ENCODE data around the gene TMEM245. TPM values are rescaled to one million over a fixed set of nuclear protein-coding genes. Genes with fewer than 3 reads are reported as not detected.

Gene TMEM245
- total and polyA plus RNA-seq, 9 donors = 28.1 to 102 (median 77.4) TPM

DNA sequence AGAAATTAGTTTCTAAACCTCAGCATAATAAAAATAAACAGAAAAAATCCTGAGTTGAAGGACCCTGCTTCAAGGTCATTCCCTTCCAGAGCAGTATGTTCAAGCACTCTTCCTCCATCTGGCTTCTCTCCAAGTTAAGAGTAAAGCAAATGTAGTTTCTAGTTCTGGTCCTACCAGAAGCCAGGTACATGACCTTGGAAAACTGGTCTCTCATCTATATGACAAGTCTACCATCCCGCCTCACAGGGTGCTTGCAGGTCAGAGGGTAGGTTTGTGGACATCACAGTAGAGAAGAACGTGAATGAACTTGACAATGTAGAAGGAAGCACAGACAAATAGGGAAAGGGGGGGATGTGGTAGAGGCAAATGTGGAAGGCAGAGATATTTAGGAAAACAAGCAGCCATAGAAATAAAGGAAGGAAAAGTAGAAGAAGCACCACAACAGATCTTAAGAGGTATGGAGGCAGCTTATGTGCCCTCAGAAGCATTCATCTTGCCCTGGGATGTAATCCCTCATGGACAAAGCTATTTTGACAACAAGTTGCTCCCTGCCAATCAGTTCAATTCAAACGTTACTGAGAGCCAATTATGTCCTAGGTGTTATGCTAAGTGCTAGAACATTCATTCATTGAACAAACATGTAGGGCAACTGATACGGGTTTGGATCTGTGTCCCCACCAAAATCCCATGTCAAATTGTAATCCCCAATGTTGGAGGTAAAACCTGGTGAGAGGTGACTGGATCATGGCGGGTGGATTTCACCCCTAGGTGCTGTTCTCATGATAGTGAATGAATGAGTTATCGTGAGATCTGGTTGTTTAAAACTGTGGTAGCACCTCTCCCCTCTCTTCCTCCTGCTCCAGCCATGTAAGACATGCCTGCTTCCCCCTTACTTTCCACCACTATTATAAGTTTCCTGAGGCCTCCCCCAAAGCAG, 82.7 kb downstream of the TMEM245 start:
- no peaks in the 10 kb centered on the region for H3K9me3 ChIP-seq
- H3K36me3 ChIP-seq = no peaks in the 10 kb centered on the region
- DNase-seq = no peak
- TF ChIP-seq, protein P1, sequence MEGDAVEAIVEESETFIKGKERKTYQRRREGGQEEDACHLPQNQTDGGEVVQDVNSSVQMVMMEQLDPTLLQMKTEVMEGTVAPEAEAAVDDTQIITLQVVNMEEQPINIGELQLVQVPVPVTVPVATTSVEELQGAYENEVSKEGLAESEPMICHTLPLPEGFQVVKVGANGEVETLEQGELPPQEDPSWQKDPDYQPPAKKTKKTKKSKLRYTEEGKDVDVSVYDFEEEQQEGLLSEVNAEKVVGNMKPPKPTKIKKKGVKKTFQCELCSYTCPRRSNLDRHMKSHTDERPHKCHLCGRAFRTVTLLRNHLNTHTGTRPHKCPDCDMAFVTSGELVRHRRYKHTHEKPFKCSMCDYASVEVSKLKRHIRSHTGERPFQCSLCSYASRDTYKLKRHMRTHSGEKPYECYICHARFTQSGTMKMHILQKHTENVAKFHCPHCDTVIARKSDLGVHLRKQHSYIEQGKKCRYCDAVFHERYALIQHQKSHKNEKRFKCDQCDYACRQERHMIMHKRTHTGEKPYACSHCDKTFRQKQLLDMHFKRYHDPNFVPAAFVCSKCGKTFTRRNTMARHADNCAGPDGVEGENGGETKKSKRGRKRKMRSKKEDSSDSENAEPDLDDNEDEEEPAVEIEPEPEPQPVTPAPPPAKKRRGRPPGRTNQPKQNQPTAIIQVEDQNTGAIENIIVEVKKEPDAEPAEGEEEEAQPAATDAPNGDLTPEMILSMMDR (IDR thresholded peaks at IDR 0.05) = no peak
- TF ChIP-seq EP300 (IDR thresholded peaks at IDR 0.05) = no peak
- TF ChIP-seq POLR2A (IDR thresholded peaks at IDR 0.05) = no peak
- H3K4me1 ChIP-seq (ENCODE audit: insufficient read depth) = peaks cover 12% of the 10 kb centered on the region
- H3K27me3 ChIP-seq = no peaks in the 10 kb centered on the region
- WGBS, 3 donors = 54 to 71% (median 58%) methylated on average over 6 of the region's 6 CpGs
- peak overlapping the region; percentile 9 to 65 for H3K27ac ChIP-seq
- intact Hi-C loops (cut with DNase I) = loop anchor here in 1 of 4 donors (10.0 kb wide), 1 partner anchor 58 kb away; no protein-coding TSS in a partner anchor
- H3K4me3 ChIP-seq = no peak overlapping the region

DNA sequence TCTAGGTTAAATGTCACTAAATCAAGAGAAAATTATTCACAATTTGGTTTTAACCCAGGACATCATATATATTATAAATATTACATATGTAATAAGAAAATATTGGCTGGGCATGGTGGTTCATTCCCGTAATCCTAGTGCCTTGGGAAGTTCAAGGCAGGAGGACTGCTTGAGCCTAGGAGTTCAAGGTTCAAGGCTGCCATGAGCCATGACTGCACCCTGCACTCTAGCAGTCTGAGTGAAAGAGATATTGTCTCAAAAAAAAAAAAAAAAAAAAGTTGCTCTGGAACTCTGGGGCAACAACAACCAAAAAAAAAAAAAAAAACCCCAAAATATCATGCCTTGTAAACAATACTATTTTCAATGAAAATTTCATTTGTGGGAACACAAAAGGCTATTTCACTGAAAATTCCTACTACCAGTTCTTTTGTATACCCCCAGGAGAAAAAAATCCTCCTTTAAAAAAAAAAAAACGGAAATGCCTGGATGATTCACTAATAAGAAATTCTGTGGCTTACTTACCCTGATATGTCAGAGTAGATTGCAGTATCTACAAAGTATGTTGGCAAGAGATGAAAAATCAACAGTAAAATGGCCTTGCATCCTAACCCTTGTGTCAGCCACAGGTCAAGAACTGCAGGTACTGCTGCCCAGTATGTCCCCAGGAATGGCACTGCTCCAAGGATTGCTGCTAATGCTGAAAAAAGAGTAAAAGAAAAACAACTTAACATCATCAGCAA, 83.9 kb downstream of the TMEM245 start:
- Histone ChIP-seq H3K27ac (peak overlapping the region in 1 of 2 donors; percentile 65), H3K4me3 (no peak overlapping the region), H3K4me1 (ENCODE audit: insufficient read depth) (peaks cover 12% of the 10 kb centered on the region), H3K36me3 (no peaks in the 10 kb centered on the region), H3K27me3 (no peaks in the 10 kb centered on the region), H3K9me3 (no peaks in the 10 kb centered on the region)
- 16 to 18% (median 17%) methylated on average over 2 of the region's 2 CpGs for WGBS, 3 donors
- TF ChIP-seq, protein P1 (IDR thresholded peaks at IDR 0.05) = no peak
- TF ChIP-seq POLR2A (IDR thresholded peaks at IDR 0.05) (no peak), EP300 (IDR thresholded peaks at IDR 0.05) (no peak)
- peak; percentile 55 to 85 (median 74) for DNase-seq
- intact Hi-C loops (cut with DNase I) = loop anchor here in 1 of 4 donors (10.0 kb wide), 1 partner anchor 59 kb away; no protein-coding TSS in a partner anchor

DNA sequence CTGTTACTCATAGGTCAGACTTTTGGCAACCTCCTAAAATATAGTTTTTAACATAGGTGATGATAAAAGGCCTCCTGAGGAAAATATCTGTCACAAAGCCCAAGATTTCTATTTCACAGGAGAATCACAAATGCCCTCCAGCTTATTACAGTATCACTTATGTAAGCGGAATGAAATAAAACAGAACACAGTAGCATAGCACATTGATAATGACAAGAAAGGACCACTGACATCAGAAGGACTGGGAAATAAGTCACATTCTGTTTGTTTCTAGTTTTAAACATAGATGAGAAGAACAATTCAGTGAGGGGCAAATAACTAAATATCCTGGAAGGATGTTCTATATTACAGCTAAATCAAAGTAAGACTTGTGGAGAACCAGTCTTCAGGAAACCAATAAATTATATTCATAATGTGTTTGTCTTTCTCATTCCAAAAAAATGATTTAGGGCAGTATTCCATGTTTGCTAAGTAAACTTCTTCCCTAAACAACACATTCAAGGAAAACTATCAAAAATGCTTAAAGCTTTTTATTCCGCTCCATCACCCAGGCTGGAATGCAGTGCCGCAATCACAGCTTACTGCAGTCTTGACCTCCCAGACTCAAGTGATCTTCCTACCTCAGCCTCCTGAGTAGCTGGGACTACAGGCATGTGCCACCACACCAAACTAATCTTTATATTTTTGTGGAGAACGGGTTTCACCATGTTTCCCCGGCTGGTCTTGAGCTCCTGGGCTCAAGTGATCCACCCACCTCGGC, 85.6 kb downstream of the TMEM245 start:
- no peak for DNase-seq
- Histone ChIP-seq H3K36me3 (no peaks in the 10 kb centered on the region), H3K4me1 (ENCODE audit: insufficient read depth) (peaks cover 12% of the 10 kb centered on the region), H3K27me3 (no peaks in the 10 kb centered on the region), H3K4me3 (no peak overlapping the region), H3K27ac (peak overlapping the region in 1 of 2 donors; percentile 26), H3K9me3 (no peaks in the 10 kb centered on the region)
- intact Hi-C loops (cut with DNase I) = loop anchor here in 1 of 4 donors (10.0 kb wide), 1 partner anchor 61 kb away; no protein-coding TSS in a partner anchor
- WGBS, 3 donors = 69 to 86% (median 72%) methylated on average over 6 of the region's 6 CpGs
- no peak for TF ChIP-seq EP300 (IDR thresholded peaks at IDR 0.05)
- TF ChIP-seq, protein P1 (IDR thresholded peaks at IDR 0.05) = no peak
- TF ChIP-seq POLR2A (IDR thresholded peaks at IDR 0.05) = no peak

DNA sequence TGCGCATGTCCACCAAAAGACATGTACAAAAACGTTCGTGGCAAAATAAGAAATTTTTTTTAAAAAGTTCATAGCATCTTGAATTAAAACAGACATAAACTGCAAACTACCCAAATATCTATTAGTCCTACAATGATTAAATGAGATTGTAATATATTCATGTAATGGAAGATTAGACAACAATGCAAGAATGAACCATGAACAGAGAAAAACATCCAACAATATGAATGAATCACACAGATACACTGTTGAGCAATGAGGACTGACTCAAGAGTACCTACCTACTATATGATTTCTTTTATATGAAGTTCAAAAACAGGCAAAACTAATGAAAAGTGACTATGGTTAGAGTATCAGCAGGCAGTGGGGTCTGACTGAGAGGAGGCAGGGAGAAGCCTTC, 88.5 kb downstream of the TMEM245 start:
- intact Hi-C loops (cut with DNase I) = loop anchor here in 1 of 4 donors (10.0 kb wide), 1 partner anchor 64 kb away; no protein-coding TSS in a partner anchor
- H3K9me3 ChIP-seq = no peaks in the 10 kb centered on the region
- WGBS, 3 donors = 81 to 85% (median 83%) methylated on average over 3 of the region's 3 CpGs

More for the DNA sequence above, 88.5 kb downstream of the TMEM245 start:
- H3K27ac ChIP-seq = no peak overlapping the region
- H3K4me1 ChIP-seq (ENCODE audit: insufficient read depth) = peaks cover 14% of the 10 kb centered on the region
- H3K27me3 ChIP-seq = no peaks in the 10 kb centered on the region
- no peak for TF ChIP-seq POLR2A (IDR thresholded peaks at IDR 0.05)
- no peak for TF ChIP-seq EP300 (IDR thresholded peaks at IDR 0.05)
- TF ChIP-seq, protein P1 (IDR thresholded peaks at IDR 0.05) = no peak
- H3K4me3 ChIP-seq = no peak overlapping the region
- H3K36me3 ChIP-seq = no peaks in the 10 kb centered on the region
- no peak for DNase-seq
